Endothelial cell of umbilical vein (primary cell): ENCODE results near the gene ZNF485. TPM values are rescaled to one million over a fixed set of nuclear protein-coding genes. Genes with fewer than 3 reads are reported as not detected.

Source experiments
- BruUV-seq: library from RNA; stranded (reverse); fragments of 400-500 nt; replicated peaks from 2 replicates; lab custom pipeline; 2021; lab: Mats Ljungman, UMichigan
- CTCF ChIA-PET: fragments of 300-600, 350-600 bp; sonication (Branson Sonifier 250); formaldehyde crosslinking; loops from one replicate; lab custom pipeline; 2021; ENCODE audit warnings: antibody characterized with exemption, inconsistent platforms; lab: Charles Lee
- POLR2A ChIA-PET: fragments of 300-600, 350-600 bp; sonication (Branson Sonifier 250); formaldehyde crosslinking; loops from one replicate; lab custom pipeline; 2021; ENCODE audit warnings: antibody characterized with exemption, inconsistent platforms; lab: Charles Lee
- DNase-seq: peaks from one replicate; pipeline ENCODE4 v3.0.0-alpha.2; 2011; ENCODE audit warnings: low read depth, low spot score
- FAIRE-seq: peaks from 2 replicates; lab custom pipeline; 2011; peaks lifted over from hg19 to GRCh38; lab: Jason Lieb, UNC
- H2AFZ ChIP-seq: 2 replicates; pipeline ENCODE4 v1.6.0; 2012; ENCODE audit warnings: low read depth, low read length, control low read depth, inconsistent platforms
- H3K27ac ChIP-seq: 2 replicates; pipeline ENCODE4 v1.5.1; 2011; ENCODE audit warnings: low read depth, mild to moderate bottlenecking, control low read depth, low read length, moderate library complexity; ENCODE audit not compliant: insufficient read depth
- H3K27me3 ChIP-seq, 2 experiments: 2 replicates each; pipeline versions ENCODE4 v1.6.0 to v1.6.1; 2011; ENCODE audit warnings: low read length in 2 of 2, mixed read lengths in 1 of 2; ENCODE audit not compliant: control insufficient read depth in 2 of 2, insufficient read depth in 2 of 2
- H3K36me3 ChIP-seq, 2 experiments: 2 replicates in 1 of 2; 3 replicates in 1 of 2; pipeline ENCODE4 v1.5.1; 2011; ENCODE audit warnings: low read length in 2 of 2, mild to moderate bottlenecking in 1 of 2, moderate library complexity in 1 of 2; ENCODE audit not compliant: control insufficient read depth in 2 of 2, insufficient read depth in 2 of 2; ENCODE audit errors: extremely low read depth in 1 of 2
- H3K4me1 ChIP-seq: 3 replicates; pipeline ENCODE4 v1.5.1; 2011; ENCODE audit warnings: mild to moderate bottlenecking, low read length; ENCODE audit not compliant: control insufficient read depth, insufficient read depth; ENCODE audit errors: extremely low read depth
- H3K4me2 ChIP-seq: 2 replicates; pipeline ENCODE4 v1.6.1; 2011; ENCODE audit warnings: low read length, control low read depth, mixed read lengths; ENCODE audit not compliant: insufficient read depth
- H3K4me3 ChIP-seq, 3 experiments: fragments of 200-600 bp in 1 of 3; sonication (generic), shearing (Covaris generic) in 1 of 3; replicated peaks in 1 of 3; 2 replicates each; pipeline ENCODE4 v1.5.1; 2011 to 2016; ENCODE audit warnings: control low read depth in 3 of 3, low read length in 3 of 3, mild to moderate bottlenecking in 2 of 3, inconsistent platforms in 1 of 3, low read depth in 1 of 3, moderate library complexity in 1 of 3; ENCODE audit not compliant: insufficient read depth in 1 of 3
- H3K79me2 ChIP-seq: 2 replicates; pipeline ENCODE4 v1.6.0; 2012; ENCODE audit warnings: low read length, inconsistent platforms; ENCODE audit not compliant: control insufficient read depth, insufficient read depth
- H3K9ac ChIP-seq: replicated peaks from 2 replicates; pipeline ENCODE3; 2011; ENCODE audit warnings: low read length, control low read depth; ENCODE audit not compliant: insufficient read depth; ENCODE audit errors: extremely low read depth
- H3K9me1 ChIP-seq: replicated peaks from 3 replicates; pipeline ENCODE4 v1.6.0; 2011; ENCODE audit warnings: mild to moderate bottlenecking, low read length; ENCODE audit not compliant: control insufficient read depth, insufficient read depth; ENCODE audit errors: extremely low read depth
- H3K9me3 ChIP-seq: replicated peaks from 2 replicates; pipeline ENCODE4 v1.5.1; 2012; ENCODE audit warnings: low read length, inconsistent platforms; ENCODE audit not compliant: control insufficient read depth, insufficient read depth
- H4K20me1 ChIP-seq: replicated peaks from 2 replicates; pipeline ENCODE3; 2011; ENCODE audit warnings: mild to moderate bottlenecking, low read length; ENCODE audit not compliant: control insufficient read depth, insufficient read depth; ENCODE audit errors: extremely low read depth
- EZH2 ChIP-seq: IDR thresholded peaks from 2 replicates; pipeline ENCODE4 v1.6.1; 2012; ENCODE audit warnings: borderline replicate concordance, low read depth, mild to moderate bottlenecking, moderate library complexity, low read length, inconsistent platforms; ENCODE audit not compliant: severe bottlenecking
- FOS ChIP-seq: IDR thresholded peaks from 2 replicates; pipeline ENCODE4 v1.6.1; 2011; ENCODE audit warnings: mild to moderate bottlenecking, low read length, moderate library complexity, borderline replicate concordance; ENCODE audit not compliant: insufficient read depth
- GATA2 ChIP-seq: IDR thresholded peaks from 2 replicates; pipeline ENCODE4 v1.7.0; 2011; ENCODE audit warnings: low read depth, mild to moderate bottlenecking, moderate library complexity, mixed read lengths, low read length; ENCODE audit not compliant: insufficient read length, insufficient read depth
- JUN ChIP-seq: IDR thresholded peaks from 2 replicates; pipeline ENCODE4 v1.6.1; 2011; ENCODE audit warnings: borderline replicate concordance, low read depth; ENCODE audit not compliant: insufficient read length, insufficient read depth
- MYC ChIP-seq: IDR thresholded peaks from one replicate; pipeline ENCODE4 v1.6.1; 2011; ENCODE audit warnings: mild to moderate bottlenecking, low read depth, low read length
- POLR2A ChIP-seq: IDR thresholded peaks from 2 replicates; pipeline ENCODE4 v1.6.1; 2012; ENCODE audit warnings: low read depth, mild to moderate bottlenecking, control low read depth, low read length
- POLR2AphosphoS5 ChIP-seq: IDR thresholded peaks from 2 replicates; pipeline ENCODE4 v1.6.1; 2012; ENCODE audit warnings: low read depth, mild to moderate bottlenecking, control low read depth, low read length, moderate library complexity; ENCODE audit not compliant: insufficient read depth
- dilution Hi-C: fragments of 300-500 bp; cut with MboI; formaldehyde crosslinking; loops from one replicate; pipeline ENCODE4 v1.15.0; 2019; ENCODE audit warnings: low sequenced_read_pairs; ENCODE audit not compliant: extremely low pct_ligation_motif_present
- intact Hi-C: fragments of 100-400 bp; cut with micrococcal nuclease; formaldehyde crosslinking; loops from one replicate; pipeline ENCODE4 v1.10.0; 2022
- polyA plus RNA-seq, 4 experiments: library from polyadenylated mRNA; depleted of rRNA in 3 of 4; stranded (reverse) in 3 of 4; unstranded in 1 of 4; fragments of >200 nt; gene quantifications; 2 replicates each; pipeline versions ENCODE4 v1.2.1 to v1.2.3, GENCODE V29; 2011 to 2012; ENCODE audit warnings: missing spikeins in 1 of 4
- total RNA-seq: library from RNA; stranded (reverse); gene quantifications from 2 replicates; pipeline ENCODE4 v1.2.3, GENCODE V29; 2021
- TF ChIP-seq, protein P1 (sequence below), 2 donors: IDR thresholded peaks; 1 replicate in 1 of 2; 2 replicates in 1 of 2; pipeline ENCODE4 v1.5.1; 2011; ENCODE audit warnings: low read length in 2 of 2, mild to moderate bottlenecking in 2 of 2, moderate library complexity in 2 of 2, control low read depth in 1 of 2, inconsistent platforms in 1 of 2, low read depth in 1 of 2; ENCODE audit not compliant: insufficient read depth in 1 of 2; ENCODE audit errors: extremely low read depth in 1 of 2
- TF ChIP-seq, protein P2 (sequence below): IDR thresholded peaks from 2 replicates; pipeline ENCODE4 v1.6.1; 2011; ENCODE audit not compliant: insufficient read depth, insufficient read length

Gene ZNF485
- total and polyA plus RNA-seq, 2 donors (not counting 3 experiments of a cell fraction or from before 2014, with no cell fraction given): 1.0 to 1.2 TPM

DNA sequence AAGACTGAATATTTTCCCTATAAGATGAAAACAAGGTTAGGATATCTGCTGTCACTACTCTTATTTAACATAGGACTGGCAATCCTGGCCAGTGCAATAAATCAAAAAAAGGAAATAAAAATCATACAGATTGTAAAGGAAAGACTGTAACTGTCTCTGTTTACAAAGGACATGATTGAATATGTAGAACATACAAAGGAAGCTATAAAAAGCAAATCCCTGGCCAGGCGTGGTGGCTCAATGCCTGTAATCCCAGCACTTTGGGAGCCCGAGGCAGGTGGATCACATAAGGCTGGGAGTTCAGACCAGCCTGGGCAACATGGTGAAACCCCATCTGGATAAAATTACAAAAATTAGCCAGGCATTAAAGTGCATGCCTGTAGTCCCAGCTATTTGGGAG lies 15.8 kb downstream of the ZNF485 start:
- dilution Hi-C loops (no loop called here), intact Hi-C loops (no loop called here)
- Histone ChIP-seq H3K36me3 (no peaks in the 10 kb centered on the region), H3K4me2 (no peak overlapping the region), H4K20me1 (no peaks in the 10 kb centered on the region), H3K9ac (no peak overlapping the region), H3K27me3 (no peaks in the 10 kb centered on the region), H3K9me3 (peaks cover under 1% of the 10 kb centered on the region), H3K9me1 (no peaks in the 10 kb centered on the region), H3K79me2 (no peaks in the 10 kb centered on the region), H3K27ac (no peak overlapping the region), H2AFZ (no peak overlapping the region), H3K4me1 (no peaks in the 10 kb centered on the region), H3K4me3 (no peak overlapping the region)
- DNase-seq (no peak), FAIRE-seq (no peak)
- CTCF ChIA-PET: no interaction called here
- TF ChIP-seq GATA2 (no peak), POLR2A (no peak), POLR2AphosphoS5 (no peak), MYC (no peak), FOS (no peak), EZH2 (no peak), JUN (no peak)
- TF ChIP-seq, protein P1, sequence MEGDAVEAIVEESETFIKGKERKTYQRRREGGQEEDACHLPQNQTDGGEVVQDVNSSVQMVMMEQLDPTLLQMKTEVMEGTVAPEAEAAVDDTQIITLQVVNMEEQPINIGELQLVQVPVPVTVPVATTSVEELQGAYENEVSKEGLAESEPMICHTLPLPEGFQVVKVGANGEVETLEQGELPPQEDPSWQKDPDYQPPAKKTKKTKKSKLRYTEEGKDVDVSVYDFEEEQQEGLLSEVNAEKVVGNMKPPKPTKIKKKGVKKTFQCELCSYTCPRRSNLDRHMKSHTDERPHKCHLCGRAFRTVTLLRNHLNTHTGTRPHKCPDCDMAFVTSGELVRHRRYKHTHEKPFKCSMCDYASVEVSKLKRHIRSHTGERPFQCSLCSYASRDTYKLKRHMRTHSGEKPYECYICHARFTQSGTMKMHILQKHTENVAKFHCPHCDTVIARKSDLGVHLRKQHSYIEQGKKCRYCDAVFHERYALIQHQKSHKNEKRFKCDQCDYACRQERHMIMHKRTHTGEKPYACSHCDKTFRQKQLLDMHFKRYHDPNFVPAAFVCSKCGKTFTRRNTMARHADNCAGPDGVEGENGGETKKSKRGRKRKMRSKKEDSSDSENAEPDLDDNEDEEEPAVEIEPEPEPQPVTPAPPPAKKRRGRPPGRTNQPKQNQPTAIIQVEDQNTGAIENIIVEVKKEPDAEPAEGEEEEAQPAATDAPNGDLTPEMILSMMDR (IDR thresholded peaks at IDR 0.05; ENCODE audit: extremely low read depth in 1 of 2, insufficient read depth in 1 of 2, low read depth in 1 of 2, low read length in 2 of 2): no peak
- TF ChIP-seq, protein P2, sequence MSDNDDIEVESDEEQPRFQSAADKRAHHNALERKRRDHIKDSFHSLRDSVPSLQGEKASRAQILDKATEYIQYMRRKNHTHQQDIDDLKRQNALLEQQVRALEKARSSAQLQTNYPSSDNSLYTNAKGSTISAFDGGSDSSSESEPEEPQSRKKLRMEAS: no peak
- POLR2A ChIA-PET: no interaction called here
- no TSS peak for BruUV-seq
